Upper lobe of left lung (tissue), 6 donors: ENCODE measurements around the gene APOC1. TPM values are rescaled to one million over a fixed set of nuclear protein-coding genes. Genes with fewer than 3 reads are reported as not detected.

ENCODE experiments used
- ATAC-seq, 2 donors: fragments of 200-7000 bp; cut with Tn5 transposase; one replicate each; pipeline ENCODE4 v1.9.1; 2022; ENCODE audit warnings: mild to moderate bottlenecking in 2 of 2, moderate library complexity in 2 of 2; ENCODE audit not compliant: low FRiP score in 2 of 2
- DNase-seq, 2 donors: peaks; one replicate each; pipeline ENCODE4 v3.0.0-alpha.2; 2019 to 2020
- H3K27ac ChIP-seq, 4 donors: fragments of 200-600 bp; sonication (generic); one replicate each; pipeline ENCODE4 v1.5.1; 2016 to 2019
- H3K27me3 ChIP-seq, 4 donors: fragments of 200-600 bp; sonication (generic); one replicate each; pipeline ENCODE4 v1.5.1; 2017 to 2019
- H3K36me3 ChIP-seq, 4 donors: fragments of 200-600 bp; sonication (generic); one replicate each; pipeline ENCODE4 v1.5.1; 2016 to 2019
- H3K4me1 ChIP-seq, 4 donors: fragments of 200-600 bp; sonication (generic); one replicate each; pipeline ENCODE4 v1.5.1; 2018 to 2019
- H3K4me3 ChIP-seq, 4 donors: fragments of 200-600 bp; sonication (generic); one replicate each; pipeline ENCODE4 v1.5.1; 2017 to 2019; ENCODE audit warnings: mild to moderate bottlenecking in 2 of 4, moderate library complexity in 1 of 4
- H3K9me3 ChIP-seq, 4 donors: fragments of 200-600 bp; sonication (generic); one replicate each; pipeline ENCODE4 v1.5.1; 2018 to 2019
- EP300 ChIP-seq, 4 donors: sonication (generic); formaldehyde crosslinking; IDR thresholded peaks; one replicate each; pipeline ENCODE4 v1.5.1; 2017; ENCODE audit warnings: antibody characterized with exemption in 4 of 4, control low read depth in 2 of 4
- POLR2A ChIP-seq, 4 donors: fragments of 450-650 bp; IDR thresholded peaks; one replicate each; pipeline ENCODE4 v1.5.1; 2016 to 2017; ENCODE audit warnings: antibody characterized with exemption in 4 of 4, mild to moderate bottlenecking in 2 of 4
- POLR2AphosphoS5 ChIP-seq, 2 donors: sonication (generic); formaldehyde crosslinking; IDR thresholded peaks; one replicate each; pipeline ENCODE4 v1.5.1; 2017; ENCODE audit warnings: antibody characterized with exemption in 2 of 2
- WGBS, 2 donors: methylation state at CpG; one replicate each; pipeline ENCODE4 v1.1.5; 2017 to 2018; 5-methylcytosine and 5-hydroxymethylcytosine counted together
- total RNA-seq, 6 donors: library from RNA; depleted of rRNA in 4 of 6; stranded (reverse); fragments of >200 nt in 4 of 6; gene quantifications; one replicate each; pipeline versions ENCODE4 v1.1.0 to v1.2.1, GENCODE V29; 2016 to 2021
- TF ChIP-seq, protein P1 (sequence below), 6 experiments: fragments of 450-650 bp in 4 of 6; fragments of 200-600 bp in 2 of 6; sonication (generic) in 2 of 6; IDR thresholded peaks; one replicate each; pipeline ENCODE4 v1.5.1; 2016 to 2019; ENCODE audit warnings: antibody characterized with exemption in 6 of 6
- donor health status: DM: no; HTN: no; CAD: no; lungs with moderate emphysema.
- donor health status: DM: no; HTN: yes; CAD: no; lungs with severe emphysema.

Gene APOC1
- total RNA-seq, 6 donors from 2014 or later: 186 to 754 (median 527) TPM

DNA sequence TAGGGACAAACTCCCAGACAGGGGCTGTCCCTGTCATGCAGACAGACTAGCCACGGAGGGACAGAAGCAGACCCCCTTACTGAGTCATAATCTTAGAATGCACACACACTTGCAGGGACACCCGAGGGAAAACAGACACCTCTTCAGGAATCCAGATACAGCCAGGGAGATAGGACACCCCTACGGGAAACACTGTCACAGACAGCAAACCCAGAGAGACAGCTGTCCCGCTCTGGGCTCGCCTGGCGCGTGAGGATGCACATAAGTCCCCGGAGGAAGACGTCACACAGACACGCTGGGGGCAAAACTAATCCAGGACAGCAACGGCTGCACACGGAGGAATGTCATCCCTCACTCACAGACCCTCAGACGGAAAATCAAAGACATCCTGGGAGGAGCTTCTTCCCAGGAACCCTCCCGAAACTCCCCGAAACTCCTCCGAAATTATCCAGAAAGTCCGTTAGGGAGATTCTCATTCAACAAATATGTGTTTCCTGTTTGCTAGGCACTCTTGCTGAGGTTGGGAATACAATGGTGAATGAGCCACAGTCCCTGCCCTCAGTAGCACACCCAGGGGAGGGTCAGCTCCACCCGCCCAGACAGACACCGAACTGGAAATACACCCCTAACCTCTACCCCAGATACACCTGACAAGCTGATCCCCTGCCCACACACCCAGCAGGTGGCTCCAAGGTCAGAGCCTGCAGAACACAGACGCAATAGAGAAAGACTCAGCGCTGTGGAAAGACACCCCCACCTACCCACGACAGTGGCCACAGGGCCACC, 38.5 kb upstream of the APOC1 start:
- Histone ChIP-seq H3K36me3 (peaks cover 29 to 87% (median 65%) of the 10 kb centered on the region in 4 donors), H3K27me3 (no peaks in the 10 kb centered on the region), H3K4me3 (no peak overlapping the region), H3K9me3 (no peaks in the 10 kb centered on the region), H3K27ac (no peak overlapping the region), H3K4me1 (peaks cover 0 to 5% (median 0%) of the 10 kb centered on the region in 4 donors)
- WGBS, 2 donors: 76 to 88% methylated on average over 20 to 22 of the region's 22 CpGs
- TF ChIP-seq POLR2AphosphoS5 (IDR thresholded peaks at IDR 0.05) (no peak), POLR2A (IDR thresholded peaks at IDR 0.05) (no peak), EP300 (IDR thresholded peaks at IDR 0.05) (no peak)
- TF ChIP-seq, protein P1, sequence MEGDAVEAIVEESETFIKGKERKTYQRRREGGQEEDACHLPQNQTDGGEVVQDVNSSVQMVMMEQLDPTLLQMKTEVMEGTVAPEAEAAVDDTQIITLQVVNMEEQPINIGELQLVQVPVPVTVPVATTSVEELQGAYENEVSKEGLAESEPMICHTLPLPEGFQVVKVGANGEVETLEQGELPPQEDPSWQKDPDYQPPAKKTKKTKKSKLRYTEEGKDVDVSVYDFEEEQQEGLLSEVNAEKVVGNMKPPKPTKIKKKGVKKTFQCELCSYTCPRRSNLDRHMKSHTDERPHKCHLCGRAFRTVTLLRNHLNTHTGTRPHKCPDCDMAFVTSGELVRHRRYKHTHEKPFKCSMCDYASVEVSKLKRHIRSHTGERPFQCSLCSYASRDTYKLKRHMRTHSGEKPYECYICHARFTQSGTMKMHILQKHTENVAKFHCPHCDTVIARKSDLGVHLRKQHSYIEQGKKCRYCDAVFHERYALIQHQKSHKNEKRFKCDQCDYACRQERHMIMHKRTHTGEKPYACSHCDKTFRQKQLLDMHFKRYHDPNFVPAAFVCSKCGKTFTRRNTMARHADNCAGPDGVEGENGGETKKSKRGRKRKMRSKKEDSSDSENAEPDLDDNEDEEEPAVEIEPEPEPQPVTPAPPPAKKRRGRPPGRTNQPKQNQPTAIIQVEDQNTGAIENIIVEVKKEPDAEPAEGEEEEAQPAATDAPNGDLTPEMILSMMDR (IDR thresholded peaks at IDR 0.05): no peak
- DNase-seq: no peak
- ATAC-seq: no peak

DNA sequence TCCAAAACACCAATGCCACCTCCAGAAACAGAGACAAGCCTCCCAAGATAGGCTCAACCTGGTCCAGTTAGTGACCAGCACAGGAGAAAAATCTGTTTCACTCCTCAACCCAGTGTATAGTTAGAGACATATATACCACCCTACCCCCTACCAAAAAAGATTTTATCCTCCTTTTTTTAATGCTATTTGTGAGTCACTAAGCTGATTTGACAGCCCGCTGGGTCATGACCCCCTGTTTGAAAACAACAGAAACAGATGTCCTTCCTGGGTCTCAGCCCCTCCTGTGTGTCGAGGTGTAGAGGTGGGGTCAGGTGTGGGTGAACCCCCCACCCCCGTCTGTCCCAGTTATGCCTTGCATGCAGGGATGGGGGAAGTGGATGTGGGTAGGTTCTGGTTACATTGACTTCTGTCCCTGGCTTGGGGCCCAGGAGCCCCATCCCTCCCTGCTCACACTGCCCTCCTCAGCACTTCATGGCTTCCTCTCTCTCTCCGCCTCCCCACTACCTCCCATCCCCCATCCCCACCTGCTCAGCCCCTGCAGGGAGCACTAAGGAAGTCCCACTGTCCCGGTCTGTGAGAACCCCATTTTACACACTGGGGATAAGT, 37.4 kb upstream of the APOC1 start:
- WGBS, 2 donors: 66 to 78% methylated on average over 3 to 5 of the region's 5 CpGs
- ATAC-seq: no peak
- no peak for DNase-seq
- Histone ChIP-seq H3K9me3 (no peaks in the 10 kb centered on the region), H3K4me3 (no peak overlapping the region), H3K27me3 (no peaks in the 10 kb centered on the region), H3K4me1 (peaks cover 0 to 5% (median 0%) of the 10 kb centered on the region in 4 donors), H3K36me3 (peaks cover 24 to 75% (median 55%) of the 10 kb centered on the region in 4 donors), H3K27ac (no peak overlapping the region)
- no peak for TF ChIP-seq POLR2A (IDR thresholded peaks at IDR 0.05)
- no peak for TF ChIP-seq EP300 (IDR thresholded peaks at IDR 0.05)
- TF ChIP-seq, protein P1 (IDR thresholded peaks at IDR 0.05): no peak
- no peak for TF ChIP-seq POLR2AphosphoS5 (IDR thresholded peaks at IDR 0.05)

DNA sequence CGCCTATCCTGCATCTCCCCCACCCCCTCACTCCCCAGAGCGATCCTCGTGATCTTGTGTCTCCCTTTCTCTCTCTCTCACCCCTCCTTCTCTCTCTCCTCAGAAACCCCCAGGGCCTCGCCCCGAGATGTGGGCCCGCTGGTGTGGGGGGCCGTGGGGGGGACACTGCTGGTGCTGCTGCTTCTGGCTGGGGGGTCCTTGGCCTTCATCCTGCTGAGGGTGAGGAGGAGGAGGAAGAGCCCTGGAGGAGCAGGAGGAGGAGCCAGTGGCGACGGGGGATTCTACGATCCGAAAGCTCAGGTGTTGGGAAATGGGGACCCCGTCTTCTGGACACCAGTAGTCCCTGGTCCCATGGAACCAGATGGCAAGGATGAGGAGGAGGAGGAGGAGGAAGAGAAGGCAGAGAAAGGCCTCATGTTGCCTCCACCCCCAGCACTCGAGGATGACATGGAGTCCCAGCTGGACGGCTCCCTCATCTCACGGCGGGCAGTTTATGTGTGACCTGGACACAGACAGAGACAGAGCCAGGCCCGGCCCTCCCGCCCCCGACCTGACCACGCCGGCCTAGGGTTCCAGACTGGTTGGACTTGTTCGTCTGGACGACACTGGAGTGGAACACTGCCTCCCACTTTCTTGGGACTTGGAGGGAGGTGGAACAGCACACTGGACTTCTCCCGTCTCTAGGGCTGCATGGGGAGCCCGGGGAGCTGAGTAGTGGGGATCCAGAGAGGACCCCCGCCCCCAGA, 36.1 kb upstream of the APOC1 start:
- peaks cover 17 to 69% (median 50%) of the 10 kb centered on the region in 4 donors for H3K36me3 ChIP-seq
- no peak for TF ChIP-seq EP300 (IDR thresholded peaks at IDR 0.05)
- no peaks in the 10 kb centered on the region for H3K9me3 ChIP-seq
- DNase-seq (no peak), ATAC-seq (no peak)
- H3K27me3 ChIP-seq: no peaks in the 10 kb centered on the region
- peaks cover 0 to 5% (median 0%) of the 10 kb centered on the region in 4 donors for H3K4me1 ChIP-seq
- H3K4me3 ChIP-seq: no peak overlapping the region
- no peak overlapping the region for H3K27ac ChIP-seq
- WGBS, 2 donors: 83 to 89% methylated on average over 13 to 26 of the region's 26 CpGs

DNA sequence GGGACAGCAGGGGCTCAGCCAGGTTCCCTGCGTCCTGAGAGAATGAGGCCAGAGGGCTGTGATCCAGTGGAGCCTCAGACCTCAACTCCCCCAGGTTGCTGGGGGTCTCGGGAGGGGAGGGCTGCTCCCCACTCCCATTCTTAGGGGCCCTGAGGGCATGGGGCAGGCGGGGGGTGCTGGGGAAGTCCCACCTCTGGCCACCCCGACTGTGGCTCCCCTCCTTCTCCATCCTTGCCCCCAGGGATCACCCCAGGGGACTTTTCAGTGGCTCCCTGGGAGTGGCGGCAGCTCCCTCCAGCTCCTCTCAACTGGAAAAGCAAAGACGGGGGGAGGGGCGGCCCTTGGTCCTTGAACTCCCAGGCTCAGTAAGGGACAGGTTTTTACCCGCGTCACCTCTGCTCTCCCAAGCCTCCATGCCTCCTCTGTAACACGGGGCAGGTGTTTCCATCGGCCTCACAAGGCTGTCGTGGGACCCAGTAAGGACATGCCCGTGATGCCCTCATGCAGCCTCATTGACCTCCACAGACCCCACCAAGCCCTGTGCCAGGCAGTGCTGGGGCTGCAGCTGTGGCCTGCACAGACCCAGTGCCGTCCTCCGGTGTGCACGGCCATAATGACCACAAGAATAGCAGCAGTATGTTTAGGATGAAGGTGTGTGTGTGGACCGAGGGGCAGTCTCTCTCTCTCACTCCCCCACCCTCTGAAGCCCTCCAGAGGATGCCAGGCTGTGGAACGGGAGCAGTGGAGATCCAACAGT, 34.9 kb upstream of the APOC1 start:
- peaks cover 0 to 5% (median 0%) of the 10 kb centered on the region in 4 donors for H3K4me1 ChIP-seq
- DNase-seq: no peak
- no peaks in the 10 kb centered on the region for H3K9me3 ChIP-seq
- no peak for ATAC-seq
- H3K4me3 ChIP-seq: no peak overlapping the region
- H3K27ac ChIP-seq: peak overlapping the region; percentile 17 to 58 (median 36)
- H3K36me3 ChIP-seq: peaks cover 12 to 66% (median 44%) of the 10 kb centered on the region in 4 donors
- H3K27me3 ChIP-seq: no peaks in the 10 kb centered on the region
- 72 to 79% methylated on average over 9 to 16 of the region's 18 CpGs for WGBS, 2 donors
- TF ChIP-seq POLR2AphosphoS5 (IDR thresholded peaks at IDR 0.05) (no peak), POLR2A (IDR thresholded peaks at IDR 0.05) (no peak), EP300 (IDR thresholded peaks at IDR 0.05) (no peak)
- TF ChIP-seq, protein P1 (IDR thresholded peaks at IDR 0.05): no peak
